ENCODE measurements around the gene TNIK.

TNIK gene

DNA sequence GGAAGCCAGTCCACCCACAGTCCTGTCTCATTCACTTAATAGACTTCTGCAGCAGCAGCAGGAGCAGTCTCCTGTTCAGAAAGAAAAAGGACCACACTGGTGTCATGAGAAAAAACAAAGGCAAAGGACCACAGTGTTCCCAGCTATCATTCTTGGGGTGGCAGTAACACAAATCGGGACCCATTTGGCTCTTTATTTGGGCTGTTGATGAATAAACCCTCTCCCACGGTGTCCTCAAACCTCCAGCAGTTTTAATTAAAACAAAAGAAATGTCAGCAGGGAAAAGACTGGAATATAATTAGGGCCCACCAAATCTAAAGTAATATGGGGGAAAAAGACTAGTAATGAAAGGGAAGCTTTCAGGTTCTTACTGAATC is 223.2 kb downstream of the TNIK start:
- Histone ChIP-seq H3K9me3 (no peaks in the 10 kb centered on the region), H3K36me3 (no peaks in the 10 kb centered on the region), H3K4me1 (no peaks in the 10 kb centered on the region), H3K27ac (no peak overlapping the region), H3K27me3 (no peaks in the 10 kb centered on the region), H3K4me3 (no peak overlapping the region)
- DNase-seq, result no peak
- no peak for TF ChIP-seq CTCF (IDR thresholded peaks at IDR 0.05)
- intact Hi-C loops (cut with DNase I; ENCODE audit: low total_unique reads), result no loop called here

GRCh38 chr3:171236265-171237008 is 223.8 kb downstream of the TNIK start:
- DNase-seq, result no peak
- TF ChIP-seq CTCF (IDR thresholded peaks at IDR 0.05), result no peak
- H3K27me3 ChIP-seq, result no peaks in the 10 kb centered on the region
- H3K27ac ChIP-seq, result no peak overlapping the region
- no peak overlapping the region for H3K4me3 ChIP-seq
- H3K4me1 ChIP-seq, result no peaks in the 10 kb centered on the region
- no peaks in the 10 kb centered on the region for H3K9me3 ChIP-seq
- no peaks in the 10 kb centered on the region for H3K36me3 ChIP-seq
- intact Hi-C loops (cut with DNase I; ENCODE audit: low total_unique reads), result no loop called here

DNA sequence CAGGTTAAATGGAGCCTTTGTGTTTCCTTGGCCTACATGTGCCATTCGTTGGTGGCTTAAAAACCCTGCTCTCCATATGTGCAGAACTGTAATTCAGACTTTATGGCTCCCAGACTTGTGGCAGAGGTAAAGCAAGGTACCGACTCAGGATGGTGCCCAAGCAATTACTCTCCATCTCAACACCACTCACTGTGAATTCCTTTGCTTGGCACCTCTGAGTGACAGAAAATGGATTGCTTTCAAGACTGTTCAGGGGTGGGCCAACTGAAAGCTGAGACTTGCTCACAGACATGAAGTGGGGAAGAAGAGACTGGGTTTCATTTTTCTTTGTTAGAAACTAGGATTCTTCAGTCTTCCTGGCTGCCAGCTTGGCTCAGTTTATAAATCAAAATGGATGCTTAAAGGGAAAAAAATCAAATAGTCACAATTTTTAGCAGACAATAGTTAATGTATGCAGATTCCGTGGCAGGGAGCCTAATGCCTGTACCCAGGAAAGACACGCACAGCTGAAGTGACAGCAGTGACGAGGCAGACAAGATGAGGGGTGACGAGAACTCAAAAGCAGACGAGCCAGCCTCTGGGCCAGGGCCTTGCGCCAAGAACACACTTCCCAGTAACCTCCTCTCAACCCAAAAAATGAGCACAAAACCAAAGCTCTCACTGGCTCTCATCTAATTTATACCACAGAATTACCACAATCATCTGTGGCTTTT is 225.8 kb downstream of the TNIK start:
- TF ChIP-seq CTCF (IDR thresholded peaks at IDR 0.05), result no peak
- H3K27ac ChIP-seq, result no peak overlapping the region
- DNase-seq, result no peak

GRCh38 chr3:171231361-171231760 is 228.8 kb downstream of the TNIK start:
- Histone ChIP-seq H3K27ac (no peak overlapping the region), H3K4me3 (no peak overlapping the region), H3K4me1 (peaks cover 0 to 4% (median 0%) of the 10 kb centered on the region in 4 donors), H3K9me3 (peaks cover 0 to under 1% (median 0%) of the 10 kb centered on the region in 3 donors), H3K36me3 (peaks cover 0 to 2% (median 0%) of the 10 kb centered on the region in 3 donors), H3K27me3 (no peaks in the 10 kb centered on the region)
- DNase-seq, result no peak
- intact Hi-C loops (cut with DNase I; ENCODE audit: low total_unique reads), result no loop called here
- no peak for TF ChIP-seq CTCF (IDR thresholded peaks at IDR 0.05)

More for the DNA sequence above, 225.8 kb downstream of the TNIK start:
- Histone ChIP-seq H3K36me3 (no peaks in the 10 kb centered on the region), H3K4me1 (peaks cover 0 to 4% (median 0%) of the 10 kb centered on the region in 4 donors), H3K9me3 (no peaks in the 10 kb centered on the region), H3K27me3 (no peaks in the 10 kb centered on the region), H3K4me3 (no peak overlapping the region)
- intact Hi-C loops (cut with DNase I; ENCODE audit: low total_unique reads), result no loop called here

DNA sequence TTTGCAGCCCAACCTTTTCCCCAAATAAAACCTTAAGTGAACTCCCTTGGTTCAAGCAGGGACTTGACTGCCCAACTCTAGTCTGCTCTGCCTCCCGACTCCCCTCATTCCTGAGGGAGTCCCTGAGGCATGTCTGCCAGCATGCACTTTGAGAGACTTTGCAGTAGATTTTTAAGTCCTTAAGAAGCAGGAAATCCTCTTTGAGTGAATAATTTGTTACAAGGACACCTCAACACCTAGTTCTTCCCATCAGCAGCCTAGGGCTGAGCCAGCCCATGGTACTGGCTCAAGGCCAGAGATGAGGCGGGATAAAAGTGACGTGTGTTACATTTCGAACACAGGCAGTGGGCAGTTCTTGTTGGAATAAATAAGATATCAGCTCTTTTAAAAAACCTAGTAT is 229.3 kb downstream of the TNIK start:
- no peak for DNase-seq
- H3K27ac ChIP-seq, result no peak overlapping the region
- H3K27me3 ChIP-seq, result no peaks in the 10 kb centered on the region
- H3K4me1 ChIP-seq, result peaks cover 0 to 4% (median 0%) of the 10 kb centered on the region in 4 donors
- H3K36me3 ChIP-seq, result peaks cover 0 to 5% (median 0%) of the 10 kb centered on the region in 3 donors
- H3K4me3 ChIP-seq, result no peak overlapping the region
- no peak for TF ChIP-seq CTCF (IDR thresholded peaks at IDR 0.05)
- intact Hi-C loops (cut with DNase I; ENCODE audit: low total_unique reads), result no loop called here
- H3K9me3 ChIP-seq, result peaks cover 0 to 6% (median 0%) of the 10 kb centered on the region in 3 donors

All from tibial artery (tissue), 4 donors.